ENCODE measurements around the gene SH2D3C. TPM values are rescaled to one million over a fixed set of nuclear protein-coding genes. Genes with fewer than 3 reads are reported as not detected.

Gene SH2D3C
- total and polyA plus RNA-seq, 9 donors: 12.4 to 22.5 (median 19.8) TPM

GRCh38 chr9:127731938-127732337, 46.5 kb downstream of the SH2D3C start:
- DNase-seq: no peak
- H3K4me1 ChIP-seq (ENCODE audit: control insufficient read depth, insufficient read depth, low read length): peaks cover 14% of the 10 kb centered on the region
- WGBS (ENCODE audit: insufficient coverage): 70% methylated on average over 16 of the region's 16 CpGs
- H3K27me3 ChIP-seq (ENCODE audit: control insufficient read depth, insufficient read depth, low read length): no peaks in the 10 kb centered on the region
- no peak overlapping the region for H3K27ac ChIP-seq (ENCODE audit: low read length)
- no peaks in the 10 kb centered on the region for H3K9me3 ChIP-seq (replicated peaks; ENCODE audit: control insufficient read depth, low read depth, low read length)
- peaks cover 31% of the 10 kb centered on the region for H3K36me3 ChIP-seq (ENCODE audit: control insufficient read depth, insufficient read depth, low read length)
- no peak overlapping the region for H3K4me3 ChIP-seq (ENCODE audit: low read length)

GRCh38 chr9:127730799-127731410, 47.6 kb downstream of the SH2D3C start:
- Histone ChIP-seq H3K27ac (ENCODE audit: low read length) (no peak overlapping the region), H3K27me3 (ENCODE audit: control insufficient read depth, insufficient read depth, low read length) (no peaks in the 10 kb centered on the region), H3K4me1 (ENCODE audit: control insufficient read depth, insufficient read depth, low read length) (peaks cover 14% of the 10 kb centered on the region), H3K9me3 (replicated peaks; ENCODE audit: control insufficient read depth, low read depth, low read length) (no peaks in the 10 kb centered on the region), H3K36me3 (ENCODE audit: control insufficient read depth, insufficient read depth, low read length) (peaks cover 31% of the 10 kb centered on the region), H3K4me3 (ENCODE audit: low read length) (no peak overlapping the region)
- 83% methylated on average over 9 of the region's 9 CpGs for WGBS (ENCODE audit: insufficient coverage)
- DNase-seq: no peak

DNA sequence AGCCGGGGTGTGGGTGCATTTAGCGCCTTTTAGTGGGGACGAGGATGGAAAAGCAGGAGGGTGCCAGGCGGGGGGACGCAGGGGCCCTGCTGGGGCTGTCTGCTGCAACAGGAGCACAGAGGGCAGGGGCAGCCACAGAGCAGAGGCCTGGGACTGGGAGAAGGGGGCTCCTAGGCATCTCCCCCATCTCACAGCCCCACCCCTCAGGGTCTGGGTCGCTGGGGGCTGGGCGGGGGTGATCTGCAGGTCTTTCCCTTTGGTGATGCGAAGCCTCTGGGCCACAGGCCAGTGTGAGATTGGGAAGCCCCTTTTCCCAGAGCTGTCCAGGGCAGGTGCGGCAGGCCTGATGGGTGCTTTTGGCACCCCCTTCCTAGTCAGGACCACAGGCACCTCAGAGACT, 48.2 kb downstream of the SH2D3C start:
- H3K9me3 ChIP-seq (replicated peaks; ENCODE audit: control insufficient read depth, low read depth, low read length): no peaks in the 10 kb centered on the region
- H3K4me1 ChIP-seq (ENCODE audit: control insufficient read depth, insufficient read depth, low read length): peaks cover 8% of the 10 kb centered on the region
- H3K4me3 ChIP-seq (ENCODE audit: low read length): no peak overlapping the region
- H3K27ac ChIP-seq (ENCODE audit: low read length): no peak overlapping the region
- H3K27me3 ChIP-seq (ENCODE audit: control insufficient read depth, insufficient read depth, low read length): no peaks in the 10 kb centered on the region
- WGBS (ENCODE audit: insufficient coverage): 70% methylated on average over 4 of the region's 9 CpGs
- peaks cover 31% of the 10 kb centered on the region for H3K36me3 ChIP-seq (ENCODE audit: control insufficient read depth, insufficient read depth, low read length)
- no peak for DNase-seq

DNA sequence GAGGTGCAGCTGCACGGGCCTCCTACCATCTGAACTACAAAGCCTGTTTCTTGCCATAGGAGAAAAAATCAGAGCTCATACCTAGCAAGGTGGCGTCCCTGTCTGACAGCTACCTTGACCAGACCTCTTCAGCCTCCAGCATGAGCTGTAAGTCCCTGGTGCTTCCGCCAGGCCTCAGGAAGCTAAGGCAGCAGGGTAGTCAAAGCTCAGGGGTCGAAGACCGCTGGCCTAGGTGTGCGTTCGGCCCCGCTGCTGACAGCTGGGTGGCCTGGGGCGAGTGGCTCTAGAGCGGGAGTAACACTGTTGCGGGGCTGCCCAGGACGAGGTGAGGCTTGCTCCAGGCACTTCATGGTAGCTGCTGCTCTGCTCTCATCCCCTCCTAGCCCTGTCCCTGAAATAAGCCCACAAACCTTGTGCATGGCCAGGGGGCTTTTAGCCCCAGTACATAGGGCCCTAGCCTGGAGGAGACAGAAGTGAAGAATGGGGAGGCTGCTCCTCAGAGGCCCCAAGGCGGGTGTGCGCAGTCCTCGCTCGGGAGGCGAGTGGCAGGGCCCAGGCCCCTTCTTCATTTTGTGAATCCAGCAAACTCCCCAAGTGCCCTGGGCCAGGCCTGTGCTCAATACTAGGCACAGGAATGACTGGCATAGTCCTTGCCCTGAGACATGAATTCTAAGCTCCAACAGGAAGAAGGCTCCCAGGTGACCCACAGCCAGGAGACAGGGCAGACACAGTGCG, 48.8 kb downstream of the SH2D3C start:
- Histone ChIP-seq H3K9me3 (replicated peaks; ENCODE audit: control insufficient read depth, low read depth, low read length) (no peaks in the 10 kb centered on the region), H3K4me1 (ENCODE audit: control insufficient read depth, insufficient read depth, low read length) (peaks cover 9% of the 10 kb centered on the region), H3K36me3 (ENCODE audit: control insufficient read depth, insufficient read depth, low read length) (peaks cover 31% of the 10 kb centered on the region), H3K4me3 (ENCODE audit: low read length) (no peak overlapping the region), H3K27me3 (ENCODE audit: control insufficient read depth, insufficient read depth, low read length) (no peaks in the 10 kb centered on the region), H3K27ac (ENCODE audit: low read length) (no peak overlapping the region)
- no peak for DNase-seq
- WGBS (ENCODE audit: insufficient coverage): 80% methylated on average over 14 of the region's 18 CpGs

- no peaks in the 10 kb centered on the region for H3K9me3 ChIP-seq (replicated peaks; ENCODE audit: control insufficient read depth, low read depth, low read length)
- DNase-seq: no peak
- H3K27ac ChIP-seq (ENCODE audit: low read length): no peak overlapping the region
- WGBS (ENCODE audit: insufficient coverage): 85% methylated on average over 5 of the region's 8 CpGs
- H3K27me3 ChIP-seq (ENCODE audit: control insufficient read depth, insufficient read depth, low read length): no peaks in the 10 kb centered on the region
- H3K36me3 ChIP-seq (ENCODE audit: control insufficient read depth, insufficient read depth, low read length): peaks cover 28% of the 10 kb centered on the region
- H3K4me1 ChIP-seq (ENCODE audit: control insufficient read depth, insufficient read depth, low read length): peaks cover 10% of the 10 kb centered on the region
- H3K4me3 ChIP-seq (ENCODE audit: low read length): no peak overlapping the region
These were observed 49.7 kb downstream of the SH2D3C start for GRCh38 chr9:127728808-127729207.

GRCh38 chr9:127726871-127727270, 51.6 kb downstream of the SH2D3C start:
- H3K36me3 ChIP-seq (ENCODE audit: control insufficient read depth, insufficient read depth, low read length): peaks cover 9% of the 10 kb centered on the region
- H3K9me3 ChIP-seq (replicated peaks; ENCODE audit: control insufficient read depth, low read depth, low read length): no peaks in the 10 kb centered on the region
- peaks cover 11% of the 10 kb centered on the region for H3K4me1 ChIP-seq (ENCODE audit: control insufficient read depth, insufficient read depth, low read length)
- no peaks in the 10 kb centered on the region for H3K27me3 ChIP-seq (ENCODE audit: control insufficient read depth, insufficient read depth, low read length)
- no peak overlapping the region for H3K4me3 ChIP-seq (ENCODE audit: low read length)
- 74% methylated on average over 8 of the region's 8 CpGs for WGBS (ENCODE audit: insufficient coverage)
- H3K27ac ChIP-seq (ENCODE audit: low read length): no peak overlapping the region
- DNase-seq: no peak

DNA sequence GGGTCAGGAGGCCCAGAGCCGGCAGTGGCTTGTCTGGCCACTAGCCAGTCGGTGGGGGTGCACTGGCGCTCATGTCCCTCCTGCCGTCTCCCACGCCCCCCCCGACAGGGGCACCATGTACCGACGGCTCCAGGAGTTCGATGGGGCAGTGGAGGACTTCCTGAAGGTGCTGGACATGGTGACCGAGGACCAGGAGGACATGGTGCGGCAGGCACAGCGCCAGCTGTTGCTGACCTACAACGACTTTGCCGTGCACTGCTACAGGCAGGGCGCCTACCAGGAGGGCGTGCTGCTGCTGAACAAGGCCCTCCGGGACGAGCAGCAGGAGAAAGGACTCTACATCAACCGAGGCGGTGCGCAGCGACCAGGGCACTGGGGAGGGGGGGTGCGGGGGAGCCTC, 54.5 kb downstream of the SH2D3C start:
- Histone ChIP-seq H3K27ac (ENCODE audit: low read length) (no peak overlapping the region), H3K36me3 (ENCODE audit: control insufficient read depth, insufficient read depth, low read length) (no peaks in the 10 kb centered on the region), H3K27me3 (ENCODE audit: control insufficient read depth, insufficient read depth, low read length) (no peaks in the 10 kb centered on the region), H3K4me3 (ENCODE audit: low read length) (no peak overlapping the region), H3K9me3 (replicated peaks; ENCODE audit: control insufficient read depth, low read depth, low read length) (no peaks in the 10 kb centered on the region), H3K4me1 (ENCODE audit: control insufficient read depth, insufficient read depth, low read length) (peaks cover 11% of the 10 kb centered on the region)
- 44% methylated on average over 20 of the region's 23 CpGs for WGBS (ENCODE audit: insufficient coverage)
- DNase-seq: no peak

DNA sequence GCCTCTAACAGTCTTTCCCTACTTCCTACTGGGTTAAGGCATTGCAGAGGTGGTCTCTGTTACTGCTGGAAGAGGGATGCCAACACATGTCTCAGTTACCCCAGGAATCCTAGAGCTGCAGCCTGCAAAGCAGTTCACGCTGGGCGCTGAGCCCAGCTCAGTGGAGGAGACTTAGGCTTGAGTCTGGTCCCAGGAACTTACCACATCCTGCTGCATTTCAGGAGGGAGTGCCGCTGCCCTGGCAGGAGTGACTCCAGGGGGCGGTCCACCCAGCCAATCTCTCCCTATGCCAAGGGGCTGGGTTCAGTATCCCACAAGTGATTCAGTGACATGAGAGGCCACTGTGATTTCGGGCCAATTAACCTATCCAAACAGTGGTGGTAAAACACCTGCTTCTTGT, 55.0 kb downstream of the SH2D3C start:
- Histone ChIP-seq H3K27me3 (ENCODE audit: control insufficient read depth, insufficient read depth, low read length) (no peaks in the 10 kb centered on the region), H3K9me3 (replicated peaks; ENCODE audit: control insufficient read depth, low read depth, low read length) (no peaks in the 10 kb centered on the region), H3K27ac (ENCODE audit: low read length) (no peak overlapping the region), H3K36me3 (ENCODE audit: control insufficient read depth, insufficient read depth, low read length) (no peaks in the 10 kb centered on the region), H3K4me1 (ENCODE audit: control insufficient read depth, insufficient read depth, low read length) (peaks cover 11% of the 10 kb centered on the region), H3K4me3 (ENCODE audit: low read length) (no peak overlapping the region)
- whole genome bisulfite sequencing (ENCODE audit: insufficient coverage): 64% methylated on average over 4 of the region's 5 CpGs
- DNase-seq: no peak

- DNase-seq: no peak
- no peak overlapping the region for H3K4me3 ChIP-seq (ENCODE audit: low read length)
- H3K36me3 ChIP-seq (ENCODE audit: control insufficient read depth, insufficient read depth, low read length): no peaks in the 10 kb centered on the region
- H3K4me1 ChIP-seq (ENCODE audit: control insufficient read depth, insufficient read depth, low read length): peaks cover 11% of the 10 kb centered on the region
- no peaks in the 10 kb centered on the region for H3K9me3 ChIP-seq (replicated peaks; ENCODE audit: control insufficient read depth, low read depth, low read length)
- WGBS (ENCODE audit: insufficient coverage): 89% methylated on average over 12 of the region's 13 CpGs
- no peaks in the 10 kb centered on the region for H3K27me3 ChIP-seq (ENCODE audit: control insufficient read depth, insufficient read depth, low read length)
- H3K27ac ChIP-seq (ENCODE audit: low read length): no peak overlapping the region
These were observed 55.5 kb downstream of the SH2D3C start for GRCh38 chr9:127723013-127723412.

DNA sequence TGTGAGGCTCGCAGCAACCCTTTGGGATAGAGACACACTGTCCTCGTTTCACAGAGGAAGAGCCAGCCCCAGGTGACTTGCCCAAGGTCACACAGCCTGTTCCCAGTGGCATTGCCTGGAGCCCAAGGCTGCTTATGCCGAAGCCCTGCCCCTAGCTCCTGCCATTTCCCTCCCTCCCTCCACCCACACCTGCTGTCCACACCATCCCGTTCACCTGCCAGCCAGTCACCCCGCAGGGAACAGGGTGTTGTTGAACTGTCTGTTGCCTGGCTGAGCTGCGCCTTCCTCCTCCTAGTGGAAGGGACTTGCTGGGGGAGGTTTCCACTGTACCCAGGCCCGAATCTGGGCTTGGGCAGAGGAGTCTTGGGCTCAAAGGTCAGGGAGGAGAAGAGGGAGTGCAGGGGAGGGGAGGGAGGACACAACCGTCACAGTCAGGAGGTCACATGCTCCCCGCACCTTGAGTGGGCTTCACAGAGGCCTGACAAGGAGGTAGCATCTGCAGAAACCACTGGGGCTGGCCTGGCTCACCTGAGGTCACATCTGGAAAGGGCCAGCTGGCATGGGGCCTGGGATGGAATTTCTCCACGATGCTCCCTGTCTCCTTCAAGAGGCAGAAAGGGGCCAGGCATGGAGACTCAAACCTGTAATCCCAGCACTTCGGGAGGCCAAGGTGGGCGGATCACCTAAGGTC, 56.3 kb downstream of the SH2D3C start:
- DNase-seq: no peak
- 67% methylated on average over 6 of the region's 12 CpGs for WGBS (ENCODE audit: insufficient coverage)

More for the DNA sequence above, 56.3 kb downstream of the SH2D3C start:
- no peak overlapping the region for H3K4me3 ChIP-seq (ENCODE audit: low read length)
- no peaks in the 10 kb centered on the region for H3K36me3 ChIP-seq (ENCODE audit: control insufficient read depth, insufficient read depth, low read length)
- H3K27ac ChIP-seq (ENCODE audit: low read length): no peak overlapping the region
- peaks cover 11% of the 10 kb centered on the region for H3K4me1 ChIP-seq (ENCODE audit: control insufficient read depth, insufficient read depth, low read length)
- no peaks in the 10 kb centered on the region for H3K9me3 ChIP-seq (replicated peaks; ENCODE audit: control insufficient read depth, low read depth, low read length)
- no peaks in the 10 kb centered on the region for H3K27me3 ChIP-seq (ENCODE audit: control insufficient read depth, insufficient read depth, low read length)
